ENCODE results near the gene HHIP.

The HHIP gene

GRCh38 chr4:144733566-144733965, 87.6 kb downstream of the HHIP start:
- no peak overlapping the region for H3K27ac ChIP-seq
- H3K4me3 ChIP-seq (ENCODE audit: low read depth, low read length) = no peak overlapping the region
- no peak for TF ChIP-seq CTCF (IDR thresholded peaks at IDR 0.05)

DNA sequence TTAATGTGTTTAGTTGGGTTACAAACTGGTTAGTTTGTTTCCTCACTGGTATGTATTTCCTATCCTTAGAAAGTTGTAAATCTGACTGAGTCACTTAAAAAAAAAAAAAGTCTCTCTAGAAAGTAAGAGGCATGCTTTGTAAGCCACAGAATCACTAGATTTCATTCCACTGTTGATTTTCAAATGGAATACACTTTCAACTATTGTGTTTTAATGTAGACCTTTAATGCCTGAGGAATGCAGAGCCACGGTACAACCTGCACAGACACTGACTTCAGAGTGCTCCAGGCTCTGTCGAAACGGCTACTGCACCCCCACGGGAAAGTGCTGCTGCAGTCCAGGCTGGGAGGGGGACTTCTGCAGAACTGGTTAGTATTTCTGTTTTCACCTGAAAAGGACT, 88.6 kb downstream of the HHIP start:
- Histone ChIP-seq H3K27me3 (ENCODE audit: control insufficient read depth, insufficient read depth, low read length) (no peaks in the 10 kb centered on the region), H3K4me2 (ENCODE audit: low read length) (no peak overlapping the region), H3K36me3 (ENCODE audit: control insufficient read depth, insufficient read depth, low read length) (no peaks in the 10 kb centered on the region), H3K9ac (no peak overlapping the region), H3K79me2 (no peaks in the 10 kb centered on the region), H3K4me3 (ENCODE audit: low read depth, low read length) (no peak overlapping the region), H3K9me3 (ENCODE audit: control insufficient read depth, low read length) (no peaks in the 10 kb centered on the region), H2AFZ (no peak overlapping the region), H3K4me1 (no peaks in the 10 kb centered on the region), H3K27ac (no peak overlapping the region)
- no peak for TF ChIP-seq CTCF (IDR thresholded peaks at IDR 0.05)

More at GRCh38 chr4:144733566-144733965, 87.6 kb downstream of the HHIP start:
- Histone ChIP-seq H3K9me3 (ENCODE audit: control insufficient read depth, low read length) (no peaks in the 10 kb centered on the region), H3K4me1 (no peaks in the 10 kb centered on the region), H3K27me3 (ENCODE audit: control insufficient read depth, insufficient read depth, low read length) (no peaks in the 10 kb centered on the region), H3K4me2 (ENCODE audit: low read length) (no peak overlapping the region), H3K36me3 (ENCODE audit: control insufficient read depth, insufficient read depth, low read length) (no peaks in the 10 kb centered on the region), H3K9ac (no peak overlapping the region), H3K79me2 (no peaks in the 10 kb centered on the region), H2AFZ (no peak overlapping the region)

DNA sequence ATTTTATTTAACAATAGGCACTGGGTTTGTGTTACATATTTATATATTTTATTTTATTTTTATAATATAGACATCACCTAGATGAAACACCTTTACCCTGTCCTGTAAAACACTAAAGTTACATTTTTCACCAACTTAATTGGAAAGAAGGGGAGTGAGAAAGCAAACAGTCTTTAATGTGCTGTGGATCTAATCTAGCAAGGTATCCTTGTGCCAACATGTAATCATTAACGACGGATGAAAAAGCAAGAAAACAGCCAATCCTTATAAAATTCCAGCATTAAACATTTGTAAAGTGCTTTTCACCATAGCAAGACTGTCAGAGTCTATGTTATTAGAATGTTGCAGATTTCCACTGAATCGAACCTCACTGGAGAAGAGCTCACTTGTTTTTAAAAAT, 92.7 kb downstream of the HHIP start:
- Histone ChIP-seq H3K9me3 (ENCODE audit: control insufficient read depth, low read length) (no peaks in the 10 kb centered on the region), H3K4me1 (no peaks in the 10 kb centered on the region), H3K79me2 (no peaks in the 10 kb centered on the region), H3K27ac (no peak overlapping the region), H3K4me2 (ENCODE audit: low read length) (no peak overlapping the region), H3K27me3 (ENCODE audit: control insufficient read depth, insufficient read depth, low read length) (no peaks in the 10 kb centered on the region), H2AFZ (no peak overlapping the region), H3K9ac (no peak overlapping the region), H3K36me3 (ENCODE audit: control insufficient read depth, insufficient read depth, low read length) (no peaks in the 10 kb centered on the region), H3K4me3 (ENCODE audit: low read depth, low read length) (no peak overlapping the region)
- TF ChIP-seq CTCF (IDR thresholded peaks at IDR 0.05) = no peak

DNA sequence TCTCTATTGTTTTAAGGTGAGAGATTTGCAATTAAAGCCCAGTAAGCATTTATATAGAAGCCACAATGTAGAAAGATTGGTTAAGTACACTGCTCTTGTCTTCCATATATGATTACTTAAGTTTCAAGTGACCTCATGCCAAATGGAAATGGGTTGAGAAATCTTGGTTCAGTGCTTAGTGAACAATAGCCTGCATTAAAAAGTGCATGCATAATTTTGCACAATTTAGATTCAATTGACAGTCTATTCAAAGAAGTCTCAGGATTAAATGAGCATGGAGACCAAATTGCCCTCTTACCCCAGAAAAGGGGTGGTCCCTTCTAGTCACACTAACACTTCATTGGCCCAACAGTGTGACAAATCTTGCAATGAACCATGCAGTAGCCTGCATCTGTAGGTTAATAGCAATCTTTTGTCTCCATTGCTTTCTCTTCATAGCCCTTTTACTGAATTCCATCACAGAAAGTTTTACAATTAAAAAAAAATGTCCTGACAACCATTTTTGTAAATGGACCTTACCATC, 93.6 kb downstream of the HHIP start:
- Histone ChIP-seq H3K4me3 (ENCODE audit: low read depth, low read length) (no peak overlapping the region), H3K36me3 (ENCODE audit: control insufficient read depth, insufficient read depth, low read length) (no peaks in the 10 kb centered on the region), H3K27ac (no peak overlapping the region), H2AFZ (no peak overlapping the region), H3K27me3 (ENCODE audit: control insufficient read depth, insufficient read depth, low read length) (no peaks in the 10 kb centered on the region), H3K4me2 (ENCODE audit: low read length) (no peak overlapping the region), H3K9me3 (ENCODE audit: control insufficient read depth, low read length) (no peaks in the 10 kb centered on the region), H3K4me1 (no peaks in the 10 kb centered on the region), H3K79me2 (no peaks in the 10 kb centered on the region), H3K9ac (no peak overlapping the region)
- TF ChIP-seq CTCF (IDR thresholded peaks at IDR 0.05) = no peak

DNA sequence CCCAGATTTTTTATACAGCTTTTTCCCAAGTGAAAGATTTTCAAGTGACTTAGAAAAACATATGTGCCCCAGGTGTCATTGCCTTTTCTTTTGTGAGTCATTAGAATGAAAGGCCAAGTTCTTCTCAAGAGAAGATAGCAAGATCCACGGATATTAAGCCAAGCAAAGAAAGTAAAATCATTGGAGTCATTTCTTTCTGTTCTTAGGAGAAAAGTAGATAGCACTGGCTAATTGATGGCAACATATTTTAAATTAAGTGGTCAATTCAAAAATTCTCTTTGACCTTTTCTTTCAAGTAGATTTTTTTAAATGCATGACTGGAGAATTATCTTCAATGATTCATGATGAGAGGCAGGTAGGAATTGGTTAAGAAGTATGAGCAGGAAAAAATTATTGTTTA, 94.4 kb downstream of the HHIP start:
- no peak overlapping the region for H3K4me2 ChIP-seq (ENCODE audit: low read length)
- TF ChIP-seq CTCF (IDR thresholded peaks at IDR 0.05) = no peak
- no peak overlapping the region for H3K4me3 ChIP-seq (ENCODE audit: low read depth, low read length)
- no peaks in the 10 kb centered on the region for H3K36me3 ChIP-seq (ENCODE audit: control insufficient read depth, insufficient read depth, low read length)
- H2AFZ ChIP-seq = no peak overlapping the region
- no peaks in the 10 kb centered on the region for H3K4me1 ChIP-seq
- no peak overlapping the region for H3K9ac ChIP-seq
- H3K9me3 ChIP-seq (ENCODE audit: control insufficient read depth, low read length) = no peaks in the 10 kb centered on the region
- H3K27ac ChIP-seq = no peak overlapping the region
- H3K27me3 ChIP-seq (ENCODE audit: control insufficient read depth, insufficient read depth, low read length) = no peaks in the 10 kb centered on the region
- no peaks in the 10 kb centered on the region for H3K79me2 ChIP-seq

All from parathyroid adenoma (tissue), 2 donors.